HTR-8/SVneo (cell line): ENCODE measurements around the gene BCL2.
A peak's percentile ranks its signal among the peaks of the same experiment; 100 is the strongest.

ENCODE experiments used
- DNase-seq: peaks from one replicate; pipeline ENCODE4 v3.0.0; 2011; ENCODE audit warnings: low spot score, mixed read lengths; ENCODE audit not compliant: insufficient read length
- FAIRE-seq: peaks from 2 replicates; lab custom pipeline; 2011; peaks lifted over from hg19 to GRCh38; lab: Jason Lieb, UNC

The BCL2 gene

DNA sequence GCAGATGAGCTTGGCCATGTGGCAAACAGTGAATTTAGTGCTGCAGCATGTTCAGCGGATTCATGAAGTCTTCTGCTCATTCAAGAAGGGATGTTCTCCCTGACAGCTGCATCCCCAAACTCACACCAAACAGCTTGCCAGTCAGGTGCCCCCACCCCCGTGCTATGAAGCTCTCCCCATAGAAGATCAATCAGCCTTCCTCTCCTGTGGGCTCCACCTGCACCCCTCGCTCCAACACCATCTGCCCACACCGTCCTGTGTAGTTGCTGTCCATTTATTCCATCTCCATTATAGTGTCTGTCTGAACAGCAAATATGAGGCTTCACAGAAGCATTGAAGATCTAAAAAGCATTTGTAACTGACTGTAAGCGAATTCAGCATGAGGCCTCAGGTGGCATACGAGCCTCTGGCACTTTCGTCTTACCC, 218.9 kb downstream of the BCL2 start:
- FAIRE-seq, result no peak
- no peak for DNase-seq

DNA sequence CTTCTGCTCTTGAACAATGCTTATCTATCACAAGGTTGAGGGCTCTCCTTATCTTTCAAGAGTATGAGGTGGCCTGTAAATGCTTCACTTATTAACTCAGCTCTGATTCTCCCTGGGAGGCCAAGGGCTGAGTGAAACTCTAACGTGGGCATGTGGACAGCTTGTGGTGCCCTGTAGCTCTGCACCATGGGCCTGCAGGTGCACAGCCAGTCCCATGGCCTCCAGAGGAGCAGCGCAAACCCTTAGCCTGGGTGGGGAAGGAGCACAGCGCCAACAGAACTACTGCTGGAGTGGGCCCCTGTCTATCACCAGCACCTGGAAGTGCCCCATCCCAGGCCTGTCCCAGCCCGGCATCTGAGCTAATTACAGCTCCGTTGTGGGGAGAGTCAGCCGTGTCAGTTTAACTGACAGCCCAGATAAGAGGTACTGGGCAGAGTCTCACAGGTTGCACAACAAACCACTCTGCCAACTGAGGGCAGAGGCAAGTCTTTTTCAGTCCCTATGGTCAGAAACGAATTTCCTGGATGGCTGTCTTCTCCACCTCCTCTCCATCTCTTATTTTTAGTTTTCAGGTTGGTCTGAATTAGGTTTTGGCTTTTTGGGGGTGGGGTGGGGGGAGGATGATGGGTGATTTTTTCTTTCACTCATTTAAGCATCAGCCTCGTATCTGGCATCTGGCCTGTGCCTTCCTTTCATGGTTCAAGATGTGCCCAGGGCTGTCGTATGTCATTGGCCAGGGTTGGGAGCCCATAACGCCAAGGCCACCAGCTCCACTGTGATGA, 219.5 kb downstream of the BCL2 start:
- FAIRE-seq (no peak), DNase-seq (no peak)

DNA sequence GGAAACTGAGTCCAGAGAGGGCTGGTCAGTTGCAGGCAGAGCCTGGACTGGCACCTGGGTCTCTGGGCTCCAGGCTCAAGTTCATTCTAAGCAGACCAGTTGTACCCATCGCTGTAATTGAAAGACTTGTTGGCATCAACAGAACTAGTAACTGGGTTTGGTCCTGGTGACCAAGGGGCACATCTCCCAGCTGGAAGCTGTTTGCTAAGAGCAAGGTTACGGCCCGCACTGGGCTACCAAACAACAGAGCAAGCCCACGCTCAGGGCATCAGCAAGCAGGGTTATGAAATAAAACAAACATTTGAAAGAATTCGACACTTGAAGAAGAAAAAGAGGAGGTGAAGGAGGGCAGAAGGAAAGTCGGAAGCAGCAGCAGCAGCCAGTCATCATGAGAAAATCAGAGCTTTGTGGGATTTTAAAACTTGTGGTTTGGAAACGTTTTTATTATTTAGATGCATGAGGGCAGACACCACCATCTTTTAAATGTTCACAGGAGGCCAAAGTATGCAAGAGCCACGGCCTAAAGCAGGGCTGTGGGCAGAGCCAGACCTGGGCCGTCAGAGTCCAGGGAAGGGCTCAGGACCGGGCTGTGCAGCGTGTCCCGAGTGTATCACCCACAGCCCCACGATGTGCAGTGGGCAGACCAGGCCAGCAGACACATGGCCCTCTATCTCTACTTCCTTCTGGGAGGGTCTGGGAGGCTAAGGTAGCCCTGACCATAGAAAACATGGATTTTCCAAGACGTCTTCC, 220.3 kb downstream of the BCL2 start:
- no peak for DNase-seq
- no peak for FAIRE-seq

DNA sequence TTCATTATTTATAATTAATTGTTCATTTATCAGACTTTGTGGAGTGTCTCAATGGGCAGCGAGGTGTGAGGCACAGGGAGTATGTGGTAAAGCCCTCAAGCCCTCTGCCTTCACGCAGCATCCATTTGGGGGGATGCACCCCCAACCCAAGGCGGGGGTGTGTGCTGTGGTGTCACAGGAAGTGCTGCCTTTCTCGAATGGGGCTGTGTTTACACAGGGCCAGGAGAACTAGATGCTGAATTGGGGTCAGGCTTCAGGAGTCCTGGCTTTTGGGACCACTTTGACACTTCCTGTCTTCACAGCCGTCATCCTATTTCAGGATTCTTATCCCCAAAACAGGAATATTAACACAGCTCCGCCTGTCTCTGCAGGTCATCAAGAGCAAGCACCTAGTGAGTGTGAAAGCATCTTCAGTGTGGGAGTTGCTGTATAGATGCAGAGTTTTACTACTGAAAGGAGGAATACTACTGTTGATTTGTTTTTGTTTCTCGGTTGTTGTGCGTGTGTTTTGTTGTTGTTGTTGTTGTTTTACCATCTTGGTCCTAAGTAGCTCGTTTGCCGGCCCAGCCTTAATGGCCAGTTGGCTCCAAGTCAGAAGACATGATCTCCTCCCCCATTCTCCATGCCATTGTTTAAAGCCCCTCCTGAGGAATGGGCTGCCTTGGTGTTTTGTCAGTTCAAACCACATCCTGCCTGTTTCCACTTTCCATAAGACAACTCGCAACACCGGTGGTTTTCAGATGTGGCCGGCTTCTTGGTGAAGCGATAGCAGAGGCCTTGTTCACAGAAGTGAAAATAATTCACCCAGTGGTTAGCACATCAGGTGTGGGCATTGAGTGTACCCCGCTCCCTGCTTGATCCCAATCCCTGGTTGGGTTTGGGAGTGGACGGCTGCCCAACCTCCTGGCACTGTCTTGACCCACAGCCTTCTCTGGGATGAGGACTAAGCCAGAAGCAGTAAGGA, 221.3 kb downstream of the BCL2 start:
- DNase-seq (no peak), FAIRE-seq (no peak)

DNA sequence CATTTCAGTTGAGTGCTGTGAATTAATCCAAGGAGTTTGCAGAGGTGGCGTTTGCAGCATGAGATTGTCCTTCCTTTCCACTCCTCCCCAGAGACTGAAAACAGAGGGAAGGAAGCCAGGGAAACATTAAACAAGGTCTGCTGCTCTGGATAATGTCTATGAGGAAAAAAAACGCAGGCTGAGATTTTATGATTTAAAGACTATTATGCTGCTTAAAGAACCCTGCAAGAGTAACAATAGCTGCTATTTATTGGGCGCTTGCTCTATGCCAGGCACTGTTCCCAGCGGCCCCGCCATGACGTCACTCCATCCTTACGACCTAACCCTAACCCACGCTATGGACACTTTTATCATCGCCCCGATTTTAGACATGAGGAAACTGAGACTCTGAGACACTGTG, 222.4 kb downstream of the BCL2 start:
- no peak for DNase-seq
- FAIRE-seq, result no peak

DNA sequence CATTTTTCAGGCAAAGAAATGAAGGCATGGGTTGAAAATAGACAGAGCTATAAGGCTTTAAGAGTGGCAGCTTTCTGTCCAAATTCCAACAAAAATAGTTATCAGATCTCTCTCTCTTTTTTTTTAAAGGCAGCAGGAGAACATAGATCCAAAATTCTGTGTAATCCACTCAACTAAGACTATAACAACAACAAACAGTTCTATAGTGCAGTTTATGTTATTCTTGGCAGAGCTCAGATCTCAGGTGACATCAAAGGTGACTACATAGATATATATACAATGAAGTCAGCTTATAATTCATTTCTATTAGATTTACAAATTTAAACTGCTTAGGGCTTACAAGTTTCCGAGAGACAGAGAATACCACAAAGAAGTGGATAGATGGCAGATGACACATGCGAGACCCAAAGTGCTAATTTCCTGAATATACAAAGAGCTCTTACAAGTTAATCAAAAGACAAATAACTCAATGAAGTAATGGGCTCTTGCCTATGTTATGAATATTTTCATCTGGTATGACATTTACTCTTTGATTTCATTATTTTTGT, 223.2 kb downstream of the BCL2 start:
- no peak for DNase-seq
- FAIRE-seq, result no peak

DNA sequence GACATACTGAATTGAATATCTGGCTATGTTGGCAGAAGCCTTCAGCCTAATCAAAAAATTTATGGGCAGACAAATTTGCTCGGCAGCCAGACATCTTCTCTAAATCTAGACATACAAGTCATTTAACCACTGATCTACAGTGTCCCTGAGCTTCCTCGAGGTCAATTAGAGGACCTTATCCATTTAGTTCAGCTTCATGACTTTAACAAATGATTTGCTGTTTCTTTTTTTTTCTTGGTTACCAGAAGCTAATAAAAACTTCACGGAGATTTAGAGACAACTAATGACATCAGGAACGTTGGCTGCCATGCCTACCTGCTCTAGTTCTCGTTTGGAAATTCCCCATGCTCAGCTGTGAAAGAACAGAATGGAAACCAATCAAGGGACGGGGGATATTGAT, 223.8 kb downstream of the BCL2 start:
- DNase-seq (no peak), FAIRE-seq (no peak)

DNA sequence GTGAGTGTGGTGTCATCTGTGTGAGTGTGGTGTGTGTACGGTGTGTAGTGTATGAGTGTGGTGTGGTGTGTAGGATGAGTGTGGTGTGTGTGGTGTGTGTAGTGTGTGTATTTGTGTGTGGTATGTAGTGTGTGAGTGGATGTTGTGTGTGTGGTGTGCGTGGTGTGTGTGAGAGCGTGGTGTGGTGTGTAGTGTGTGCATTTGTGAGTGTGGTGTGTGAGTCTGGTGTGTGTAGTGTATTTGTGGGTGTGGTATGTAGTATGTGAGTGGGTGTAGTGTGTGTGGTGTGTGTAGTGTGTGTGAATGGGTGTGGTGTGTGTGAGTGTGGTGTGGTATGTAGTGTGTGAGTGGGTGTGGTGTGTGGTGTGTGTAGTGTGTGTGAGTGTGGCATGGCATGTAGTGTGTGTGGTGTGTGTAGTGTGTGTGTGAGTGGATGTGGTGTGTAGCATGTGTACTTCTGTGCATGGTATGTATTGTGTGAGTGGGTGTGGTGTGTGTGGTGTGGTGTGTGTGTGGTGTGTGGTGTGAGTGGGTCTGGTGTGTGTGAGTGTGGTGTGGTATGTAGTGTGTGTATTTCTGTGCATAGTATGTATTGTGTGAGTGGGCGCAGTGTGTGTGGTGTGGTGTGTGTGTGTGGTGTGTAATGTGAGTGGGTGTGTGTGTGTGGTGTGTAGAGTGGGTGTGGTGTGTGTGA, 227.8 kb downstream of the BCL2 start:
- FAIRE-seq (peak; percentile 98), DNase-seq (no peak)

DNA sequence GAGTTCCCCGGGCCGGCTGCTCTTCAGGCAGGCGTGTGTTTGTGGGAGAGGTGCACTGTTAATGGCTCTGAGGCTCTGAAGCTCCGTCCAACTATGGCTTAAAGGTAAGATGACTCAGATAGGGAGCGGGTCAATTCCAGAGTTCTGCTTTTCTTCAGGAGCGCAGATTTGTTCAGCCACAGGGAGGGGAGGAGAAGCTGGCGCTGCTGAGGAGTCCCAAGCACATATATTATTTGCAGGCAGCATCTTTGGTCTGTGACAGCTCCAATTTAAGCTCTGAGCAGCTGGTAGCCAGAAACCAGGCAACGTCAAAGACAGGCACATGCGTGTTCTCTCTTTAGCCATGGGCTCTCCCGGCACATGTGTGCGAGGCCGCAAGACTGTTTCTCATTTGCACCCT, 229.2 kb downstream of the BCL2 start:
- DNase-seq (no peak), FAIRE-seq (no peak)

DNA sequence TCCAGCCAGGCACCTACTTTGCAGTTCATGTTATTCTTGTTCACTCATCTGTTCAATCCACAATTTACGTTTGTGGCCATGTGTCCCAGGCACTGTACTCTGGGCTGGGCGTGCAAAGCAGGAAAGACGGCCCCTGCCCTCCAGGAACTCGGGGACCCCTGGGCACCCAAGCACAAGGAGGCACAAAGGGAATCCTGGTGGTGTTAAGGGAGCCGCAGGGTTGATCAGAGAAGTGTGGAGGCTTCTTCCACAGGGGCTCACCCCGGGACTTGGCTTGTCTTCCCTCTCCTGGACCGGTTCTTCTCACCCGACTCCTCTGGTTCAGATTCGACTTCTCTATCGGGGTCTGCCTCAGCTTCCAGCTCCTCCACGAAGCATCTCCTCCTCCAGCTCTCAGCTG, 230.5 kb downstream of the BCL2 start:
- FAIRE-seq, result no peak
- no peak for DNase-seq

DNA sequence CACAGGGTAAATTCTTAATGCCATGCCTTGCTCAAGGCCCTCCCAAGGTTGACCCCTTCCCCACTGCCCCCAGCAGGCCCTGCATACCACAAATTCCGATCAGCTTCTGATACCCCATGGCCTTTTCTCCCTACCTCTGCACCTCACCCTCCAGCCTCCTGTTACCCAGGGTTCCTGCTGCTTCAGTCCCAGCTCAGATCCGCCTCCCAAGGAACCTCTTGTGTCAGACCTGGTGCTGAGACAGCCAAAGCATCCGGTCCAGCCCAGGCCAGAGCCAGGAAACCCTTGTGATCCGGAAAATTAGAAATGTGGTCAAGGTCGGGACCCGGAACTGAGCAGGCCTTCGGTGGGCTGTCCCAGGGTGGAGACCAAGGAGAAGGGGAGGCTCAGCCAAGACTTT, 231.3 kb downstream of the BCL2 start:
- no peak for FAIRE-seq
- no peak for DNase-seq

DNA sequence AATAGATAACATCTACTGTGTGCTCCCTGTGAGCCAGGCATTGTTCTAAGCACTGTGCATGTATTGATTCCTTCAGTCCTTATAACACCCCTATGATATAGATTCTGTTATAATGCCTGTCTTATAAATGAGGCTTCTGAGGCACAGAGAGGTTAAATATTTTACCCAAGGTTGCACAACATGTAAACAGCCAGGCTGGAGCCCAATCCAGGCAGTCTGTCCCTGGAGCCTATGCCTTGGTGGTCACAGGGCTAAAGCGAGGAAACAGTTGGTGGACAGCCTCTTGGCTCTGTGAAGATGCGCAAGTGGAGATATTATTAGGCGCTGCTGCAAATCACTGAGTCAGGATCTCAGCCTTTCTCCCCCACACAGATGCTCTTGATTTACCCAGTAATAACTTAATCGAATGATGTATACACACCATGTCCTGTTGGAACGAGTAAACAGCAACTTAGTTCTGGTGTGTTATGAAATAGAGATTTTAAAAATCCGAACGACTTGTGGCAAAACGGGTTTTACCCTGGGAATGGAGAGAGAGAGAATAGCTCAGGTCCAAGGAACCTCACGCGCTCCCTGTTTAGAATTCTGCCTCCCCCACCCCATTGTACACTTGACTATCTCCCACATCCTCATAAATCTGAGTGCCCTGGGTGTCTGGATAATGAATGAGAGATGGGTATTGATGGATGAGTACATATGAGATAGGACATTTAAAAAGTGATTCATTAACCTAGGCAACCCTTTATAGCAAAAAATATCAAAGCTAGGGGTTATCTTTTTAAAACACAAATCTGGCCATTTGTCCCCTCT, 231.9 kb downstream of the BCL2 start:
- FAIRE-seq (no peak), DNase-seq (no peak)

DNA sequence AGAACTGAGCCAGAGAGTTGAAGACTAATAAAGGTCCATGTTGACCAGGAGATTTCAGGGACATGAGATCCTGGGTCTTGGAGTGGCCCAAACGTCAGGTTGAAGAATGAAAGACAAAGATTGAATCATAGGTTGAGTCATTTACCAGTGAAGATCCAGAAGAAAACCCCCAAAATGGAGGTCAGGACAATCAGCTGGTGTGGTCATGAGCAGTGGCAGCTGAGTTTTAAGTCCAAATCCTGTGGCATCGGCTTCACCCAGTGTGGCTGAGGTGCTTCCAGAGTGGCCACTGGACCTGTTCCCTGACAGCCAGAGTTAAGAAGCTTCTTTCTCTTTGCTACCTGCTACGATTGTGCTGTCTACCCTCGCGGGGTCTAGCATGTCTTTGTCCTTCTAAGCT, 234.0 kb downstream of the BCL2 start:
- DNase-seq (no peak), FAIRE-seq (no peak)

DNA sequence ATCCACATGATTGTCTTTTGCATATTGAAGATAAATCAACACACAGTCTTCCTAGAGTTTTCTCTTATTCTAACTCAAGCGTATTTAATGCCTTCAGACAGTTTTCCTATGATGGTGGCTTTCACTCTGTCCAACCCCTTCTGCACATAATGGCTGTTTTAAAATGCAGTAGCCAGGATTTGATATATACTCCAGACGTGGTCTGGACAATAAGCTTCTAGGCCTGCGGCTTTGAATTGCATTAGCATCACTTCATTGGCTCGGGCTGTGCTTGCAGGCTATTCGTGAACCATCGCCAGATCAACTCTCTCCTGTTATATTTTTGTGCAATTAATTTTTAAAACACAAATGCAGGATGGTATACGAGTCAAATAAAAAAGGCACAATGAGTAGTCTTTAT, 235.3 kb downstream of the BCL2 start:
- DNase-seq (no peak), FAIRE-seq (no peak)

DNA sequence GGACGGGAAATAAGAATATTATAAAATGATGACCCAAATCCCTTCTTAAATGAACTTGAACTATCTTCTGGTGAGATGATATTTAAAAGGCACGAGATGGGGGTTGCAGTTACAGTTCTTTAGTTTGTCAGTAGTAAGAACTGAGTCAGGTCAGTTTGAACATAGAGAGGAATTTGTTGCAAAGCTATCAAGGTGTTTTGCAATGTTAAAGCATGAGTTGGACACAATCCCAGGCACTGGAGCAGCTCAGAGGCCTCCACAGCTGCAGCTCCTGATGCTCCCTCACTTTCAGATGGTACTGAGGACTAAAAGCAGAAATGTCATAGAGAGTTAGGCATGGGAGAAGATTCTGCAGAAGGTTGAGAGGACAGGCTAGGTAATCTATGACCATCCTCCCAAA, 236.0 kb downstream of the BCL2 start:
- DNase-seq (no peak), FAIRE-seq (no peak)

DNA sequence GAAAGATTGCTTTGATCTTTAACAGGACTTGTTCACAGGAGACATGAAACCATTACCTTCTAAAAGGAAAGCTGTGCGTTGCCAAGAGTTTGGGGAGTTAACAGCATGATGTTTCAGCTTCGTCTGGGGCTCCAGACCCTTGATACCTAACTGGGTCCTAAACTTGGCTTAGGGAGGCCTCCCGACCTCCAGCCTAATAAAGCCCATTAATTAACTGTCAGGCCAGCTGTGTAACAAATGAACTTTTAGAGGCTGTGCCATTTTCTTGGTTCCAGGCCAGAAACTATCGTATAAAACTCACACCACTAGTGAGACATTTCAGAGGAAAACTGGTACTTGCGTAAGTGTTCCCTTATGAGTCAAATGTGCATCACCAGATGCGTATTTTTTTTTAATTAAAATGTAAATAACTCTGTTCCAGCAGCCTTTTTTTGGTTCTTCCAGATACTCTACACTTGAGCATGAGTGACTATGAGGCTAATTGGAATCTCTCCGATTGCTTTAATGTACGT, 236.5 kb downstream of the BCL2 start:
- FAIRE-seq, result no peak
- no peak for DNase-seq

DNA sequence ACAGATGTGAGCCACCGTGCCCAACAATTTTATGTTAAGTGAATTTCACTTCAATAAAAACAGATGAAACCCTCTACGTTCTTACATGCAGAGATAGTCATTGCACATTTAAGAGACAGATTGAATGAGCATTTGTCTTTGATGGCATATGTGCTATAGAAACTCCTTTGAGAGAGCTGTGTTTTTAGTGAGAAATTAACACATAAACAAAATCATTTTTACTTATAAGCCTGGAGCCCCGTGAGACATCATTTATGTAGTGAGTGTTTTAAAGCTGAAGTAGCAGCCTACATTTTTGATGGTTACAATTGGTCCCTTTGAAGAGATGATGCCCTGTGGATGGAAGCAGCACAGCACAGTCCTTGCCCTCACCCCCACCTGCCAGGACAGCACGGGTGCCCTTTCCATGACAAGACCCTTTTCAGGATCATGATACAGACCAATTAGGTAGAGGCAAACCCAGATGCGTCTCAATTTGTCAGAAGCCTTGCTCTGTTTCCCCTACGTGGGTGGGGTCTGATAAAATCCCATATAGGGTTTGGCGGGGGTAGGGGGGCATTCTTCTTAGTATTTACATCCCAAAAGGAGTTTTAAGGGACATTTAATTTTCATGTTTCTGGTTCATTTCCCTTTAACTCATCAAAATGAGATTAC, 237.1 kb downstream of the BCL2 start:
- no peak for DNase-seq
- no peak for FAIRE-seq

DNA sequence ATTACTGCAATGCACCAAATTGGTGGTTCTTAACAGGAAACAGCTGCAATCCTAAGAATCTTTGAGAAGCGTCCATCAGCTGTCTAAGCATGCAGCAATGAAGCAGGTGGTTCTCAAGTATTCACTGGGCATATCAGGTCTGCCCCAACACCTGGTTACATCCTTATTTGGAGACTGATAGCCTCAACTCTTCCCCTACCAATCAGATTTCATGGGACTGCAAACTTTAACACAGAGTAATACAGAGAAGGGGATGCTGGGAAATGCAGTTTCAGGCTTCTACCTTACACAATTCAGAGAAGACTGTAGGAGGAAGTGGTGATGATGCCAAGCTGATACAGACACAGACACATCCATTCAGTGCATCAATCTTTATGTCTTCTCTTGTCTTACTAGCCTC, 240.5 kb downstream of the BCL2 start:
- FAIRE-seq (no peak), DNase-seq (no peak)
